Stimulated activated CD8-positive, alpha-beta memory T cell treated with anti-CD3 and anti-CD28 coated beads, Interleukin-2, amount 100 ng/mL, for 48 hours (primary cell): ENCODE results near the gene MRGPRG.

Experiments used
- DNase-seq, 2 donors: peaks; one replicate each; pipeline ENCODE4 v3.0.0-alpha.2; 2020; ENCODE audit warnings: low read depth in 2 of 2

MRGPRG gene

DNA sequence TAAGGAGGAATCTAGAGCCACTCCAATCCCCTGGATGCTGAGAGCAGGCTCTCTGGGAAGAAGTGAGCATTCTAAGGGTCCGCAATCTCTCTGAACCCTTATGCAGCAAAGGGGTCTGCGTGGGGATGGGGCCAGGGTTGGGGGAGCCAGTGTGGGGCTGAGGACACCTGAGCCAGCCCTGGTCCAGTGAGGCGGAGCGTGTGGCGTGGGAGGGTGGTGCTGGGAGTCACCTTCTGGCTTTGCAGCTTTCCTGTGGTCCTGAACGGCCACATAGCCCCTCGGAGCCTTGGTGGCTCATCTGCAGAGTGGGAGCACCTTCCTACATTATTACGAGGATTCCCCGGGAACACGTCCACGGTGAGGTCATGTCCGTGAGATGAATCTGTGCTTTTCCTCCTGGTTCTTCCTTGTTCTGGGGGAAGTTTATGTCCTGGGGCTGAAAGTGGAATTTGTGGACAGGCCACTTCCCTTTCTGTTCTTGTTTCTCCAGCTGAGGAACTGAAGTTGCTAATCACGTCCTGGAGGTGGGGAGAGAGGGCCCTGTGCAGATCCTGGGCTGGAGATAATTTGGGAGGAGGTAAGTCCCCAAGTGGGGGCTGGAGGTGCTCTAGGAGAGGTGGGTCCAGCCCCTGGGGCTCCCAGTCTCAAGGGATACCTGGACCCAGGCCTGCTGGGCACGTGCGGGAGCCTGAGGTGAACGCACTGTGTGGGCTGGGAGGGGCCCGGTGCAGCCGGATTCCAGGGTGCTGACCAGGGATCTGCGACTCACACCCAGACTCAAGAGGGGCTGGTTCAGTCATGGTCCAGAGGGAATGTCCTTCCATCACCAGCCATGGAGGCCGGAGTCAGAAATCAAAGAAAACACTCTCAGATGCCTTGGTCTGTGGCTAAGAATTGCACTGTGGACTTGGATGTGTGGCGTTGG is 7.5 kb upstream of the MRGPRG start:
- DNase-seq = no peak

DNA sequence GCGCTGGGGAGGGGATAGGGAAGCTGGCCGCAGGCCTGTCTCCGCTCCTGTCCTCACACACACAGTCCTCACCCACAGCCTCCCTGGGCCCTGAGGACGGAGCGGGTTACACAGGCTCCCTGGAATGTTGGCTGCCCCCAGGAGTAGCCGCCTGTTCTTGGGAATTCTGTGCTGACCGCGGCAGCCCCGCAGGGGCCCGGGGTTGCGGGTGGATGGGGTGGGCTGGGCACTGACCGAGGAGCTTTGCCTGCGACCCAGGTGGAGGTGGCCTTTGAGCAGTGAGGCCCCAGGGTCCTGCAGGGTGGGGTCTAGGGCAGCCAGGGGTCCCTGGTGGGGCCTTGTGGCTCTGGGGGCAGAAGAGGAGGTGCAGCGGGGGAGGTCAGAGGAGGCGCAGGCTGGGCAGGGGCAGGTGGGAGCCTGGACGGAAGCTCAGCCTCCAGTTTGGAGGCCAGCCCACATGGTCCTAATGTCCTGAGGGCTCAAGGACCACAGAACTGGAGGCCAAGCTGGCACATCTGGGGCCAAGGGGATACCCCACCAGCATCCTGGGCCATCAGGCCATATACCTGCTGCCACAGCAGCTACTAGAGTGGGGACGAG is 6.6 kb upstream of the MRGPRG start:
- no peak for DNase-seq

DNA sequence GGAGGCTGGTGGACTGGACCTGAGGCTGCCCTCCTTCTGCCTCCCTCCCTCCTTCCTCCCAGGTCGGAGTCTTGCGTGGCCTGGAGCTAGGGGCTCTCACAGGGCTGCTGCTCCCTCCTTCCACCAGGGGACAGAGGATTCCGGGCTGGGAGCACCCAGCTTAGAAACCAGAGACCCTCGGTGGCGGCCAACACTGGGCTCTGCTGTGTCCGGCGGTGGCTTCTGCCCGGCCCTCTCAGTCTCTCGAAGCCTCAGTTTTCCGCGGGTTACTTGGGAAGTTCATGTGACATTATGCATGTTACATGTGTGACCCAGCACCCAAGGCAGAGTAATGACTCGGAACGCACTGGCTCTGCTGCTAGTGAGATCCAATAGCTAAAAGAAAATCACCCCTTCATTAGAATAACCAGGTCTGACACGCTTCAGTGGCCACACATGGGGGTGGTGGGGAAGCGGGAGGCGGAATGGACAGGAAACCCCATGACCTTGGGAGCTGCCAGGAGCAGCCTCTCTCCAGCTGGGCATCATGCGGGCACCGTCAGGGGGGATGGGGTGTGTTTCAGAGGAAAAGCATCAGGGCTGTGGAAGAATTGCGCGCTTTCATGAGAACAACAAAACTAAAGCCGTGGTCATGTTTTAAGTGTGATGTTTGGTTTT is 5.9 kb upstream of the MRGPRG start:
- no peak for DNase-seq

DNA sequence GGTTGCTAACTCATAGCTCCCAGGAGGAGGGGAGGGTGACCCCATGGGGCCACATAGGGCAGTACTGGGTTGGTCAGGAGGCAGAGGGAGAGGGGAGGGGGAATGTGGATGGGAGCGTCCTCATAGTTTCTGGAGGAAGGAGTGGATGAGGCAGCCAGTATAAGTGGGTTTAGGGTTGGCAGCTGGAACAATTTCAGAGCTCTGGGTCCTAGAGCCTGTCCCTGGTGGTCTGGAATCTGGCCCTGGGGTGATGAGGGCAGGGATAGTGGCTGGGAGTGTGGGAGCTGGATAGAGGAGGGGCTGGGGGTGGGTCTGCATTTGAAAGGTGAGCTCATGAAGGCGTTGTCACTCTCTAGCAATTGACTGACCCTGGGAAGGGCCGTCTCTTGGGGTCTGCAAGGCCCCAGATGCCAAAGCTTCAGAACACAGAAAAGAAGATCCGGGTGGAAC is 5.3 kb upstream of the MRGPRG start:
- DNase-seq = no peak

DNA sequence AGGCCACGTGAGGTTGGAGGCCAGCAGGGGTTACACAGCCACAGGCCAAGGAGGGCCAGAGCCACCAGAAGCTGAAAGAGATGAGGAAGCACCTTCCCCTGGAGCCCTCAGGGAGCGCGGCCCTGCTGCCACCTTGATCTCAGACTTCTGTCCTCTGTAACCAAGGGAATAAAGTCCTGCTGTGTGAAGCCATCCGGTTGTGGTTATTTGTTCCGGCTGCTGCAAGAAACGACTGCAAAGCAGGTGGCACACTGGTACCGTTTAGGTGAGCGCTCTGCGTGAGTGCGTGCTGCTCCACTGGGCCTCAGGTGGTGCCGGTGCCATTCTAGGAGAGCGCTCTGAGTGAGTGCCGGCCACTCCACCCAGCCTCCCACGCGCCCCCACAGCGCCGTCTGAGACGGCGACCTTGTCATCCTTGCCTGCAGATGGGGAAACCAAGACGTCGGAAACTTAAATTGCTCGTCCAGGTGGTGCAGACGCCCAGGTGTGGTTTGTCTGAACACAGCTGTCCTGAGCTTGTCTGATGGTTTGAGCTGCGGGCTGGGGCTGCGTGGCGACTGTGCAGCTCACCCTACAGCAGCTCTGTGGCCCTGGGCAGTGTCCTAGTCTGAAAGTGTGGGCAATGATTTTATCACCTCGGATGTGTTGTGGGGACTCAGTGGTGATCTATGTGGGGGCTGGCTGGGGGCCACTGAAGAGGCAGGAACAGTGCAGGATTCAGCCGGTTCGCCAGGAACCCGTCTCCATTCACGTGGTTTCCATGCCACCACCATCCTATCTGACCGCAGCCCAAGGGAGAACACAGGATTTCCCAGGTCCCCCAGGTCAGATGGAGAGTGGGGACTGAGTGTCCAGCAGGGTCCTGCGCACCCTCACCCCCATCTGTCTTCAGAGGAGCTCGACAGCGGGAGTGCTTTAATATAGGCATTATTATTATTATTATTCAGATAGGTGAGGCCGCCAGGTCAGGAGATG is 4.6 kb upstream of the MRGPRG start:
- DNase-seq = no peak

DNA sequence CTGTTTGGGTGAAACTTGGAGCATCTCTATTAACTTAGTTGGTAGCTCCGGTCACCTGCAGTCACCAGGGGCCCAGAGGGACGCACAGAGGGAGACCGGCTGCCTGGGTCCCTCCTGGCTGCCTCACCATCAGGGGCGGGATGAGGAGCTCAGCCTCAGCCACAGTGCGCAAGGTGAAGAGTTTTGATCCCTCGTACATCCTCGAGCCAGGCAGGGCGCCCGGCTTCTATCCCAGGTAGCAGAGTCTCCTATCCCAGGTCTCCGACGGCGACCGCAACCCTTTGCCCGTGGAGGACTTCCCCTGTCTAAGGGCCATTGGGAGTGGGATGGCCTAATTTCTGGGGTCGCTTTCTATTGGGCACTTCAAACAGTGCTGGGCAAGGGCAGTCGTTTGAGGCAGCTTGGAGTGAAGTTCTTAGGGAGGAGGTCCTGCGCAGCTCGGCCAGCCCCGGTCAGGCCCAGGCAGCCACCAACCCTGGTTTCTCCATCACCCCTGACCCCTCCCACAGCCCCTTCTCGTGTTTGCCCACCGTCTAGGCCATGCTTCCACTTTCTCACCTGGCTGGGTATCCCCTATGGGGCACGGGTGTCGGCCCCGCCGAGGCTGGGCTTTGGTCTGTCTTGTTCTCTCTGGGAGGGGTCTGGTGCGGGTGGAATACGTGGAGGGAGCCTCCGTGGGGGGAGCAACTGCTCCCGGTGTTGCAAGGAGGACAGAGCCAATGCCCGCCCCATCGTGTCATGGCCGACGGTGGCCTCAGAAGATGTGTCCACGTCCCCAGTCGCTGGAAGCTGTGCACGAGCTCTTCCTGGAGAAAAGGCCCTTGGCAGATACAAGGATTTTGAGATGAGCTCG is 3.6 kb upstream of the MRGPRG start:
- DNase-seq = no peak

DNA sequence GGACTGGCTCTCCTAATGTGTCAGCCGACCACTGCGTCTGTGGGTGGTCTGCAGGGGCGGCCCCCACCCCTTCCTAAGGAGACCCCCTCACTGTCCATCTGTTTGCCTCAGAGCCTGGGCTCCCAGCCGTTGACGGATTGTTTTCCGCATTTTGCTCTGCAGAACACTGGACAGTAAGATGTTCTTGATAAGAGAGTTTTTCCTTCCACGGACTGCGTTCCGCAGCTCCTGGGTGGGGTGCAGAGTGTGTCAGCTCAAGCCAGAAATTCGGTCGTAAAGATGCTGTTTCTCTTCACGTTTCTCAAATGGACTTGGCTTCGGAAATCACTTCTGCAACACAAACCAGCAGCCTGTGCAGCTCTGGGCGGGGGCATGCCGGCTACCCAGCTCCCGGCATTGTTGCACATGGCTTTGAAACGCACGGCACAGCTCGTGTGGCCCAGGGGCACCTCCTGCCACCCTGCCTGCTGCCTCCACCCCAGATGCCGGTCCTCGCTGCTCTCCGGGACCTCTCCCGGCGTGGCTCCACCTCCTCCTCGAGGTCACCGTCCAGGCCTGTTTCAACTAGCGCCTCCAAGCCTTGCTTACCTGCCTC is 2.9 kb upstream of the MRGPRG start:
- DNase-seq = no peak

DNA sequence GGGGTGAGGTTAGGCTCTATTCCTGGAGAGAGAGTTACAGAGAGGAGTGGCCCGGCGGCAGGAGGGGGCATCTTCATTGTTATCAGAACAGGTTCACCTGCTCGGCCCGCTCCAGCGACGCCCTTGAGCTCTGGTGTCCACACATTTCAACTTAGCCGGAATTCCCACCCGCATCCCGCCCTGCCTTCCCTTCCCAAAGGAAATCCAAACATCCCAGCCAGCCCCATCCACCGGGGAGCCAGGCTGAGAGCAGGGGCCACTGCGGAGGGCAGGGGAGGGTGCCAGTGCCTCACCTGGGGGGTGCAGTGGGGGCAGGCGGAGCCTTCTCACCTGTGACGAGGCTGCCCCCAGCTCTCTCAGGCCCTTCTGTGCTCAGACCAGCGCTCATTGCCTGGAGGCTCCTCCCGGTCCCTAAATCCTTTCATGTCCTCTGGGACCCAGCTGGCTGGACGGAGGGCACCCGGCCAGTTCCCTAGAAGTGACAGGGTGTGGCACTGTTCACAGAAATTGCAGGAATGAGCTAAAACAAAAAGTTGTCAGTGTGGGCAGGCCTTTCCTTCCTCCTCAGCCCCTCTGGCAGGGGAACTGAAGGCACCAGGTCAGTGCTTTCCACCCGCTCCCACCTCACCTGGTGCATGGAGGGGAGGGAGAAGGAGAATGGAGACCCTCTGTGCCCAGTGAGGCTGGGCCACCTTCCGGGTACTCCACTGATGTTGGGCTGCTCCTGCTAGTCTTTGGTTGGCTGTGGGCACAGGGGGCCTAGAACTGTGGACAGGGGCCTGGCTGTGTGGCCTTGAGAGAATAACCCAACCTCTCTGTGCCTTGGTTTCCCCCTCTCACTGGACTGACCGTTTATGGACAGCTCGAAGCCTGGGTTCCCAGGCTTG is 2.2 kb upstream of the MRGPRG start:
- no peak for DNase-seq

DNA sequence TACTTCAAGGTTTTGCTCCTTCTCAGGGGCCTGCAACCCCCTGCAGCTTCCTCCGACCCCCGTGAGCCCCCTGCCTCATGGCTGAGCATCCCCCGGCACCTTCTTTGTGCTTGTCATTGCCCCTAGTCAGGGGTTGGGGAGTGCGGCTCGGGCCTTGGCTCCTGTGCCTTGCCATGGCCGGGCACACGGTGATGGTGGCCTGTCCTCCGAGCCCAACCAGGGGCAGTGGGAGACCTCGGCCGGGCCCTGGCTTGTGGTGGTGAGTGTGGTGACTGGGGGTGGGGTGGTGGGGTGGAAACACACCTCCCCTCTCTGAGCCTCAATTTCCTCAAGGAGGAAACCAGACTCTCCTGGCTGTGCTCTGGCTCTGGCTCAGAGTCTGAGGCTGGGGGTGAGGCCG is 1.5 kb upstream of the MRGPRG start:
- DNase-seq = no peak

DNA sequence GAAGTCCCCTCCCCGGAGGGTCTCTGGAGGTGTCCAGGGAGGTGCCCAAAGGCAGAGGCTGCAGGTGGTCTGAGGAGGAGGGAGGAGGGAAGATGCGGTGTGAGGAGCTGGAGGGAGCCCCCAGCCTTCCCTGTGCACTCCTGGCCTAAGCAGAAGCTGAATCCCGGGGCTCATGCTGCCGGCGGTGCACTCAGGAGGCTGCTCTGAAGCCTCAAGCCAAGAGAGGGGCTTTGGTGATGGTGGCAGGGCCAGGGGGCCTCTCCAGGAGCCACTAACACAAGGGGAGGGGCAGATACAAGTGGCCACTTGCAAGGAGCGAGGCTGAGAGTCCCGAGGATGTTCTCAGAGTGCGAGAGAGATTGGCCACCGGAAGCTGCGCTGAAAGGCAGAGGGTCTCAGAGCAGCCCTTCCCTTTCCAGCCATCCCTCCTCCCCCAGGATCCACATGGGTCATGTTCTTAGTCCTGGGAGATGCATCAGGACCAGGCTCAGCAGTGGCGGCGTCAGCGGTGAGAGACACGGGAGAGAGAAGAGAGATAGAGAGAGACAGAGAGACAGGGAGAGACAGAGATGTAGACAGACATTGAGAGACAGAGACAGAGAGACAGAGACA is 774 bp upstream of the MRGPRG start:
- no peak for DNase-seq

DNA sequence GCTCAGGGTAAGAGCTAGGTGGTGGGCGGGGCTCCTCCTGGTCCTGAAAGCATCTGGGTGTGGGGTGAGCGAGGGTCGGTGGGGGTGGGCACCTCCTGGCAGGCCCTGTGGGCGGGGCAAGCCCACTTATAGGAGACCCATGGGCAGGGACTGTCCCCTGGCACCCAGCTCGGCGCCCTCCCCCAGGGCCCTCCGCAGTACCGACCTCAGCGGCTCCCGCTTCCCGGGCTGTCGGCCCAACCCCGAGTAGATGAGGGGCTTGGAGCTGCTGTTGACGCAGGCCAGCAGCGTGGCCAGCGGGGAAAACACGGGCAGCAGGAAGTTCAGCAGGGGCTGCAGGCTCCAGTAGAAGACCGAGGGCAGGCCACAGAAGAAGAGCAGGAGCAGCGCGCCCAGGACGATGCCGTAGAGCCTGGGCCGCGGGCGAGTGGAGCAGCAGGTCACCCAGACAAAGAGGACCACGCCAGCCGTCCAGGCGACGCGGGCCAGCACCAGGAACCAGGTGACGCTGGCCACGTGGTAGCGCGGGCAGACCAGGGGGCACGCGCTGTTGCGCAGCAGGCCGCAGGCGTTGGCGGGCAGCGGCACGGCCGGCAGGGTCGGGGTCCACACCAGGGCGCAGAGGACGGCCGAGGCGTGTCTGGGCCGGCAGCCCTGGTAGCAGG is 663 bp downstream of the MRGPRG start:
- no peak for DNase-seq

DNA sequence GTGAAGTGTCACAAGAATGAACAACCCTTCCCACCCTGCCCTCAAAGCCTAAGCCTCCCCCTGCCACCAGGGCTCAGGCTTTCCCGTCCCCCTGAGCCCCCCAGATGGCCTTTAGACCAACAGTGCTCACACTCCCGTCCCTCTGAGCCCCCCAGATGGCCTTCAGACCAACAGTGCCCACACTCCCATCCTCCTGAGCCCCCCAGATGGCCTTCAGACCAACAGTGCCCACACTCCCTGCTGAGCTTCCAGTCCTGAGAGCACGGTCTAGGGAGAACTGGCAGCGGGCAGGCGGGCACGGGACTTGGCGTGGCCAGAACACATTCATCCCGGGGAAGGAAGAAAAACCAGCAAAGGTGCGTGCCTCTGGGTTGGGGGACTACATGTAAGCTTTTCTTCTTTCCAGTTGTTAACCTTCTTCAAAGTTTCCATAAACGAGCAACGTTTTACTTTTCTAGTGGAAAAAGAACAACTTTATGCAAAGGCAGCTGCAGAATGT is 2.5 kb downstream of the MRGPRG start:
- no peak for DNase-seq

DNA sequence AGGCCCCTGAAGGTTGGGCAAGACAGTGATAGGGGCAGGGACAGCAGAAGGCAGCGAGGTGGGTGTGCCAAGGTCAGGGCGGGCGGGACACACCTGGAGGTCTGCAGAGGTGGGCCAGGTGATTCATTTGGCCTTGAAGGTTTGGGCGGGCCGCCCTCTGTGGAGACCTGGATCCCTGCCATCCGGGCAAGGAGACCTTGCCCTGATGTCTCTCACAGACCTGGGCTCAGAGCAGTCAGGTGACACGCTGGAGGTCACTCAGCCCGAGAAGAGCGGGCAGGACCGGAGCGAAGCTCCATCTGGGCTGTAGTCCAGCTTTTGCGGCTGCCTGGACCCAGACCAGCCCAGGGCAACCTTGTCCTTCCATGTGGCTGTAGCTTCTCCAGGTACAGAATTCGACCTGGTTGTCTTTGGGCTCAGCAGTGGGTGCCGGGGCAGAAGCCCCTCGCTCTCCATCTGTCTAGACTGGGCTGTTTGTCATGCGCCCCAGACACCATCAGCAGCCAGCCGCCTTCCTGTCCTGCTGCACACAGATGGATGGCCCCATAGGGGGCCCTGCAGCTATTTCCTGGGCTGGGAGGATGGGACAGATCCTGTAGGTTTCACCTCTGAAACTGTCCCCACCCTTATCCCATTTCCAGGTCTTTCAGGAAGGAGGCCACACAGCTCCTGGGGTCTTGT is 3.1 kb downstream of the MRGPRG start:
- DNase-seq = no peak

DNA sequence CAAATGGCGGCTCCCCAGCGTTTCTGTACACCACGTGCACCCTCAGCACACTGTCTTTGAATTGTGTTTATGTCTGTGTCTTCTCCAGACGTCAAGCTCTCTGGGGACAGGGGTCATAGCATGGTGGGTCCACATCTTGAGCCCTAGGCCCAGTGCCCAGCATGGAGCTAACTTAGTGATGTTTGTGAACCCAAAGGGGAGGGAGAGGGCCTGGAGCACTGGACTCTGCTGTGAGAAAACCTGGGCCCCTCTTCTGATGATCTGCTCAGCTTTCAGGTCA is 4.3 kb downstream of the MRGPRG start:
- no peak for DNase-seq

DNA sequence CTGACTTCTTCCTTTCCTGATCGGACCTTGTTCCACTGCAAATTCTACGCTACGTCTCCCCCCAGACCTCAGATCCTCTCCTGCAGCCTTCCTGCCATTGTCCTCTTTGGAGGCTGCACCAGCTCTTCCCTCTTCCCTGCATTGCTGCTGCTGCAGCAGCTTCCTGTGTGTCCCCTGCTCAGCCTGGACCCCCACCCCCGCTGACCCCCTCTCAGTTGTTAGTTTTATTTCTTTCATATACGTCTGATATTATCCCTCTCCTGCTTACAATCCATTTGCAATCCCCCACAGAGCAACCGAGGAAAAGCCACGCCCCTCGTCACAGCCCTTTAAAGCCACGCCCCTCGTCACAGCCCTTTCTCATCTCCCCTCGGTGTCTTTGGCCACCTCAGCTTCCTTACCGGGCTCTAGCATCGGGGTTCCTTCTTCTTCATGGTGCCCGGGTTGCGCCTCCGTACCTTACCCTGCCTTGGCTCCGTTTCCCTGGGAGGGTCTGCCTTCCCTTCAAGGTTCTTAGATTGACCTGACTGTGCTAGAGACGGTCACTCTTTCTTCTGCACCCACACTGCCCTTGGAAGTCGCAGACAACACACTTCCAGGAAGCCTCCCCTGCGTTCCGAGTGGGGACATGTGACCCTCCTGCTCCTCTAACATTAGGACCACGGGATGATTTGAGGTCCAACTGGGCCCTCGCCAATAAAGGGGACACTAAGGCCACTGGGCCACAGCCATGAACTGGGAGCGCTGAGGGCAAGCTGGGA is 4.8 kb downstream of the MRGPRG start:
- DNase-seq = no peak

DNA sequence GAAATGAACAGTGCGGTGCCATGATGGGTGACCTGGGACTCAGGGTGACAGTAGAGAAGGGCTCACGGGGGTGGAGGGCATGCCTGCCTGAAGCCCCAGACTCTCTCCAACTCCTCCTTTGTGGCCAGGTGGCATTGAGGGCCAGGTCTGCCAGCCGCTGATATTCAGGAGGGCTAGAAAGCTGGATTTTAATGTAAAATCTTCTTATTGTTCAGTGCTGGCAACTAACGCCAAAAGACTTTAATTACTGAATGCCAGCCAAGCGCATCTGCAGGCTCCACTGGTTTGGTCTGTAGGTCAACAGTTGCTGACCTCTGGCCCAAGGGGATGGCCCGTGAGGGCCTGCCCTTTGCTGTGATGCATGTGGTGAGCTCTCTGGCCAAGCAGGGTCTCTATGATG is 10.3 kb downstream of the MRGPRG start:
- no peak for DNase-seq
